IPS-18a (cell line): Measurements from ENCODE around the gene SNPH.
"Not testable (repeated sequence)": the region's sequence is repeated elsewhere in the genome, so short reads cannot be mapped to it uniquely, and the experiment has no call there.

Source experiments
- H3K27ac ChIP-seq: one replicate; pipeline ENCODE4 v1.5.1; 2013; ENCODE audit warnings: low read length
- H3K27me3 ChIP-seq: one replicate; pipeline ENCODE4 v1.6.1; 2013; ENCODE audit warnings: mild to moderate bottlenecking, low read length; ENCODE audit not compliant: control insufficient read depth, insufficient read depth
- H3K36me3 ChIP-seq: one replicate; pipeline ENCODE4 v1.6.1; 2013; ENCODE audit warnings: low read depth, low read length; ENCODE audit not compliant: control insufficient read depth
- H3K4me1 ChIP-seq: one replicate; pipeline ENCODE4 v1.6.1; 2013; ENCODE audit warnings: low read depth, low read length; ENCODE audit not compliant: control insufficient read depth
- H3K4me3 ChIP-seq: one replicate; pipeline ENCODE4 v1.5.1; 2013; ENCODE audit warnings: low read length
- H3K9ac ChIP-seq: one replicate; pipeline ENCODE4 v1.6.1; 2013; ENCODE audit warnings: mild to moderate bottlenecking, low read length, moderate library complexity
- H3K9me3 ChIP-seq: one replicate; pipeline ENCODE4 v1.6.1; 2013; ENCODE audit warnings: low read depth, low read length; ENCODE audit not compliant: control insufficient read depth

The SNPH gene

GRCh38 chr20:1242099-1242498 is 24.0 kb upstream of the SNPH start:
- Histone ChIP-seq H3K36me3 (no peaks in the 10 kb centered on the region), H3K27me3 (no peaks in the 10 kb centered on the region), H3K9me3 (no peaks in the 10 kb centered on the region), H3K4me1 (no peaks in the 10 kb centered on the region), H3K27ac (no peak overlapping the region), H3K4me3 (no peak overlapping the region), H3K9ac (no peak overlapping the region)

- H3K9ac ChIP-seq = no peak overlapping the region
- no peak overlapping the region for H3K27ac ChIP-seq
- H3K4me1 ChIP-seq = no peaks in the 10 kb centered on the region
- no peaks in the 10 kb centered on the region for H3K36me3 ChIP-seq
- H3K27me3 ChIP-seq = no peaks in the 10 kb centered on the region
- H3K9me3 ChIP-seq = no peaks in the 10 kb centered on the region
- H3K4me3 ChIP-seq = no peak overlapping the region
Measured at GRCh38 chr20:1242530-1242929, 23.6 kb upstream of the SNPH start.

GRCh38 chr20:1245578-1245977 is 20.5 kb upstream of the SNPH start:
- Histone ChIP-seq H3K36me3 (no peaks in the 10 kb centered on the region), H3K4me1 (no peaks in the 10 kb centered on the region), H3K9me3 (no peaks in the 10 kb centered on the region)

GRCh38 chr20:1247689-1248088 is 18.4 kb upstream of the SNPH start:
- Histone ChIP-seq H3K9me3 (no peaks in the 10 kb centered on the region), H3K4me1 (no peaks in the 10 kb centered on the region)

More at GRCh38 chr20:1245578-1245977, 20.5 kb upstream of the SNPH start:
- H3K27ac ChIP-seq = no peak overlapping the region
- H3K4me3 ChIP-seq = no peak overlapping the region
- H3K9ac ChIP-seq = no peak overlapping the region
- no peaks in the 10 kb centered on the region for H3K27me3 ChIP-seq

GRCh38 chr20:1250282-1250681 is 15.8 kb upstream of the SNPH start:
- H3K9me3 ChIP-seq, H3K4me3 ChIP-seq, H3K27me3 ChIP-seq, H3K4me1 ChIP-seq, H3K36me3 ChIP-seq, H3K27ac ChIP-seq, H3K9ac ChIP-seq: not testable (repeated sequence)

More at GRCh38 chr20:1247689-1248088, 18.4 kb upstream of the SNPH start:
- H3K27me3 ChIP-seq = no peaks in the 10 kb centered on the region
- no peaks in the 10 kb centered on the region for H3K36me3 ChIP-seq
- H3K9ac ChIP-seq = no peak overlapping the region
- H3K27ac ChIP-seq = no peak overlapping the region
- no peak overlapping the region for H3K4me3 ChIP-seq

GRCh38 chr20:1252416-1252815 is 13.7 kb upstream of the SNPH start:
- no peak overlapping the region for H3K9ac ChIP-seq

GRCh38 chr20:1254254-1254653 is 11.8 kb upstream of the SNPH start:
- no peak overlapping the region for H3K27ac ChIP-seq

More at GRCh38 chr20:1252416-1252815, 13.7 kb upstream of the SNPH start:
- H3K27ac ChIP-seq = no peak overlapping the region
- no peaks in the 10 kb centered on the region for H3K36me3 ChIP-seq
- H3K9me3 ChIP-seq = no peaks in the 10 kb centered on the region
- no peaks in the 10 kb centered on the region for H3K4me1 ChIP-seq
- no peak overlapping the region for H3K4me3 ChIP-seq
- no peaks in the 10 kb centered on the region for H3K27me3 ChIP-seq

GRCh38 chr20:1255675-1256074 is 10.4 kb upstream of the SNPH start:
- H3K9ac ChIP-seq = no peak overlapping the region
- no peak overlapping the region for H3K27ac ChIP-seq
- H3K27me3 ChIP-seq = no peaks in the 10 kb centered on the region
- H3K4me3 ChIP-seq = no peak overlapping the region
- no peaks in the 10 kb centered on the region for H3K36me3 ChIP-seq
- H3K4me1 ChIP-seq = no peaks in the 10 kb centered on the region
- H3K9me3 ChIP-seq = no peaks in the 10 kb centered on the region

More at GRCh38 chr20:1254254-1254653, 11.8 kb upstream of the SNPH start:
- no peaks in the 10 kb centered on the region for H3K4me1 ChIP-seq
- H3K4me3 ChIP-seq = no peak overlapping the region
- H3K27me3 ChIP-seq = no peaks in the 10 kb centered on the region
- no peak overlapping the region for H3K9ac ChIP-seq
- H3K36me3 ChIP-seq = no peaks in the 10 kb centered on the region
- no peaks in the 10 kb centered on the region for H3K9me3 ChIP-seq

- Histone ChIP-seq H3K4me3 (no peak overlapping the region), H3K4me1 (peaks cover 9% of the 10 kb centered on the region), H3K27ac (no peak overlapping the region), H3K27me3 (peaks cover 21% of the 10 kb centered on the region), H3K36me3 (no peaks in the 10 kb centered on the region), H3K9me3 (no peaks in the 10 kb centered on the region), H3K9ac (no peak overlapping the region)
Measured at GRCh38 chr20:1263853-1264252, 2.2 kb upstream of the SNPH start.

GRCh38 chr20:1264727-1265126 is 1.4 kb upstream of the SNPH start:
- H3K4me3 ChIP-seq = no peak overlapping the region
- no peak overlapping the region for H3K9ac ChIP-seq
- H3K27ac ChIP-seq = no peak overlapping the region
- peaks cover 9% of the 10 kb centered on the region for H3K4me1 ChIP-seq
- no peaks in the 10 kb centered on the region for H3K36me3 ChIP-seq
- peaks cover 21% of the 10 kb centered on the region for H3K27me3 ChIP-seq
- no peaks in the 10 kb centered on the region for H3K9me3 ChIP-seq

- Histone ChIP-seq H3K4me1 (peaks cover 9% of the 10 kb centered on the region), H3K27ac (no peak overlapping the region), H3K9me3 (no peaks in the 10 kb centered on the region), H3K27me3 (peaks cover 21% of the 10 kb centered on the region), H3K9ac (no peak overlapping the region), H3K4me3 (peak overlapping the region; percentile 66), H3K36me3 (no peaks in the 10 kb centered on the region)
Measured at GRCh38 chr20:1265226-1265915, 723 bp upstream of the SNPH start.

GRCh38 chr20:1265916-1266166 is 253 bp upstream of the SNPH start:
- Histone ChIP-seq H3K27me3 (peaks cover 21% of the 10 kb centered on the region), H3K36me3 (no peaks in the 10 kb centered on the region), H3K9me3 (no peaks in the 10 kb centered on the region), H3K27ac (no peak overlapping the region), H3K4me3 (peak overlapping the region; percentile 66), H3K9ac (no peak overlapping the region), H3K4me1 (peaks cover 9% of the 10 kb centered on the region)
